Measurements from ENCODE around the gene MSL3B.

The MSL3B gene

GRCh38 chr2:233837694-233838229, 30.4 kb downstream of the MSL3B start:
- H3K9ac ChIP-seq (ENCODE audit: low read depth in 1 of 2, low read length in 2 of 2) = no peak overlapping the region
- no peak overlapping the region for H3K27ac ChIP-seq (ENCODE audit: low read depth in 2 of 2, low read length in 2 of 2)
- H3K36me3 ChIP-seq (ENCODE audit: control insufficient read depth in 2 of 2, insufficient read depth in 2 of 2, low read length in 2 of 2) = peaks cover 0 to 10% of the 10 kb centered on the region in 2 donors
- H3K4me3 ChIP-seq (ENCODE audit: low read length in 2 of 2) = no peak overlapping the region
- no peaks in the 10 kb centered on the region for H3K27me3 ChIP-seq (ENCODE audit: control insufficient read depth in 2 of 2, insufficient read depth in 2 of 2, low read length in 2 of 2)
- no peaks in the 10 kb centered on the region for H3K4me1 ChIP-seq (ENCODE audit: control insufficient read depth in 2 of 2, insufficient read depth in 2 of 2, low read length in 2 of 2)
- H3K9me3 ChIP-seq (ENCODE audit: control insufficient read depth in 2 of 2, low read length in 2 of 2) = no peaks in the 10 kb centered on the region

GRCh38 chr2:233836359-233836758, 31.8 kb downstream of the MSL3B start:
- H3K4me3 ChIP-seq (ENCODE audit: low read length in 2 of 2) = no peak overlapping the region
- H3K27me3 ChIP-seq (ENCODE audit: control insufficient read depth in 2 of 2, insufficient read depth in 2 of 2, low read length in 2 of 2) = no peaks in the 10 kb centered on the region
- H3K4me1 ChIP-seq (ENCODE audit: control insufficient read depth in 2 of 2, insufficient read depth in 2 of 2, low read length in 2 of 2) = no peaks in the 10 kb centered on the region
- H3K36me3 ChIP-seq (ENCODE audit: control insufficient read depth in 2 of 2, insufficient read depth in 2 of 2, low read length in 2 of 2) = peaks cover 0 to 10% of the 10 kb centered on the region in 2 donors
- H3K9ac ChIP-seq (ENCODE audit: low read depth in 1 of 2, low read length in 2 of 2) = no peak overlapping the region
- H3K9me3 ChIP-seq (ENCODE audit: control insufficient read depth in 2 of 2, low read length in 2 of 2) = no peaks in the 10 kb centered on the region
- no peak overlapping the region for H3K27ac ChIP-seq (ENCODE audit: low read depth in 2 of 2, low read length in 2 of 2)

GRCh38 chr2:233835230-233836186, 32.7 kb downstream of the MSL3B start:
- H3K36me3 ChIP-seq (ENCODE audit: control insufficient read depth in 2 of 2, insufficient read depth in 2 of 2, low read length in 2 of 2) = peaks cover 0 to 10% of the 10 kb centered on the region in 2 donors
- no peaks in the 10 kb centered on the region for H3K27me3 ChIP-seq (ENCODE audit: control insufficient read depth in 2 of 2, insufficient read depth in 2 of 2, low read length in 2 of 2)
- H3K4me1 ChIP-seq (ENCODE audit: control insufficient read depth in 2 of 2, insufficient read depth in 2 of 2, low read length in 2 of 2) = no peaks in the 10 kb centered on the region
- no peaks in the 10 kb centered on the region for H3K9me3 ChIP-seq (ENCODE audit: control insufficient read depth in 2 of 2, low read length in 2 of 2)
- H3K27ac ChIP-seq (ENCODE audit: low read depth in 2 of 2, low read length in 2 of 2) = no peak overlapping the region
- no peak overlapping the region for H3K4me3 ChIP-seq (ENCODE audit: low read length in 2 of 2)
- no peak overlapping the region for H3K9ac ChIP-seq (ENCODE audit: low read depth in 1 of 2, low read length in 2 of 2)

GRCh38 chr2:233833345-233833744, 34.8 kb downstream of the MSL3B start:
- Histone ChIP-seq H3K4me1 (ENCODE audit: control insufficient read depth in 2 of 2, insufficient read depth in 2 of 2, low read length in 2 of 2) (no peaks in the 10 kb centered on the region), H3K36me3 (ENCODE audit: control insufficient read depth in 2 of 2, insufficient read depth in 2 of 2, low read length in 2 of 2) (peaks cover 0 to 2% of the 10 kb centered on the region in 2 donors), H3K27me3 (ENCODE audit: control insufficient read depth in 2 of 2, insufficient read depth in 2 of 2, low read length in 2 of 2) (no peaks in the 10 kb centered on the region), H3K27ac (ENCODE audit: low read depth in 2 of 2, low read length in 2 of 2) (no peak overlapping the region), H3K4me3 (ENCODE audit: low read length in 2 of 2) (no peak overlapping the region), H3K9ac (ENCODE audit: low read depth in 1 of 2, low read length in 2 of 2) (no peak overlapping the region), H3K9me3 (ENCODE audit: control insufficient read depth in 2 of 2, low read length in 2 of 2) (no peaks in the 10 kb centered on the region)

- Histone ChIP-seq H3K36me3 (ENCODE audit: control insufficient read depth in 2 of 2, insufficient read depth in 2 of 2, low read length in 2 of 2) (no peaks in the 10 kb centered on the region), H3K9ac (ENCODE audit: low read depth in 1 of 2, low read length in 2 of 2) (no peak overlapping the region), H3K4me3 (ENCODE audit: low read length in 2 of 2) (no peak overlapping the region), H3K27me3 (ENCODE audit: control insufficient read depth in 2 of 2, insufficient read depth in 2 of 2, low read length in 2 of 2) (no peaks in the 10 kb centered on the region), H3K27ac (ENCODE audit: low read depth in 2 of 2, low read length in 2 of 2) (no peak overlapping the region), H3K9me3 (ENCODE audit: control insufficient read depth in 2 of 2, low read length in 2 of 2) (no peaks in the 10 kb centered on the region), H3K4me1 (ENCODE audit: control insufficient read depth in 2 of 2, insufficient read depth in 2 of 2, low read length in 2 of 2) (no peaks in the 10 kb centered on the region)
These were observed 35.3 kb downstream of the MSL3B start for GRCh38 chr2:233832869-233833311.

GRCh38 chr2:233832414-233832813, 35.8 kb downstream of the MSL3B start:
- Histone ChIP-seq H3K27me3 (ENCODE audit: control insufficient read depth in 2 of 2, insufficient read depth in 2 of 2, low read length in 2 of 2) (no peaks in the 10 kb centered on the region), H3K4me1 (ENCODE audit: control insufficient read depth in 2 of 2, insufficient read depth in 2 of 2, low read length in 2 of 2) (no peaks in the 10 kb centered on the region), H3K9ac (ENCODE audit: low read depth in 1 of 2, low read length in 2 of 2) (no peak overlapping the region), H3K36me3 (ENCODE audit: control insufficient read depth in 2 of 2, insufficient read depth in 2 of 2, low read length in 2 of 2) (no peaks in the 10 kb centered on the region), H3K4me3 (ENCODE audit: low read length in 2 of 2) (no peak overlapping the region), H3K27ac (ENCODE audit: low read depth in 2 of 2, low read length in 2 of 2) (no peak overlapping the region), H3K9me3 (ENCODE audit: control insufficient read depth in 2 of 2, low read length in 2 of 2) (no peaks in the 10 kb centered on the region)

- H3K27ac ChIP-seq (ENCODE audit: low read depth in 2 of 2, low read length in 2 of 2) = no peak overlapping the region
- H3K9me3 ChIP-seq (ENCODE audit: control insufficient read depth in 2 of 2, low read length in 2 of 2) = no peaks in the 10 kb centered on the region
- no peak overlapping the region for H3K9ac ChIP-seq (ENCODE audit: low read depth in 1 of 2, low read length in 2 of 2)
- H3K4me1 ChIP-seq (ENCODE audit: control insufficient read depth in 2 of 2, insufficient read depth in 2 of 2, low read length in 2 of 2) = no peaks in the 10 kb centered on the region
- no peaks in the 10 kb centered on the region for H3K36me3 ChIP-seq (ENCODE audit: control insufficient read depth in 2 of 2, insufficient read depth in 2 of 2, low read length in 2 of 2)
- no peak overlapping the region for H3K4me3 ChIP-seq (ENCODE audit: low read length in 2 of 2)
- H3K27me3 ChIP-seq (ENCODE audit: control insufficient read depth in 2 of 2, insufficient read depth in 2 of 2, low read length in 2 of 2) = no peaks in the 10 kb centered on the region
These were observed 36.3 kb downstream of the MSL3B start for GRCh38 chr2:233831861-233832260.

- H3K9me3 ChIP-seq (ENCODE audit: control insufficient read depth in 2 of 2, low read length in 2 of 2) = no peaks in the 10 kb centered on the region
- H3K27me3 ChIP-seq (ENCODE audit: control insufficient read depth in 2 of 2, insufficient read depth in 2 of 2, low read length in 2 of 2) = no peaks in the 10 kb centered on the region
- no peak overlapping the region for H3K4me3 ChIP-seq (ENCODE audit: low read length in 2 of 2)
- no peaks in the 10 kb centered on the region for H3K36me3 ChIP-seq (ENCODE audit: control insufficient read depth in 2 of 2, insufficient read depth in 2 of 2, low read length in 2 of 2)
- no peaks in the 10 kb centered on the region for H3K4me1 ChIP-seq (ENCODE audit: control insufficient read depth in 2 of 2, insufficient read depth in 2 of 2, low read length in 2 of 2)
- H3K9ac ChIP-seq (ENCODE audit: low read depth in 1 of 2, low read length in 2 of 2) = no peak overlapping the region
- H3K27ac ChIP-seq (ENCODE audit: low read depth in 2 of 2, low read length in 2 of 2) = no peak overlapping the region
These were observed 37.0 kb downstream of the MSL3B start for GRCh38 chr2:233831011-233831721.

GRCh38 chr2:233830111-233830802, 37.9 kb downstream of the MSL3B start:
- Histone ChIP-seq H3K4me1 (ENCODE audit: control insufficient read depth in 2 of 2, insufficient read depth in 2 of 2, low read length in 2 of 2) (no peaks in the 10 kb centered on the region), H3K36me3 (ENCODE audit: control insufficient read depth in 2 of 2, insufficient read depth in 2 of 2, low read length in 2 of 2) (no peaks in the 10 kb centered on the region), H3K27ac (ENCODE audit: low read depth in 2 of 2, low read length in 2 of 2) (no peak overlapping the region), H3K27me3 (ENCODE audit: control insufficient read depth in 2 of 2, insufficient read depth in 2 of 2, low read length in 2 of 2) (no peaks in the 10 kb centered on the region), H3K9ac (ENCODE audit: low read depth in 1 of 2, low read length in 2 of 2) (no peak overlapping the region), H3K4me3 (ENCODE audit: low read length in 2 of 2) (no peak overlapping the region), H3K9me3 (ENCODE audit: control insufficient read depth in 2 of 2, low read length in 2 of 2) (no peaks in the 10 kb centered on the region)

All from mucosa of rectum (tissue), 2 donors.